ENCODE results near the gene HDAC4.

- TF ChIP-seq EZH2phosphoT487 (IDR thresholded peaks at IDR 0.05; ENCODE audit: low read depth, severe bottlenecking, unreplicated experiment) (no peak), EZH2 (IDR thresholded peaks at IDR 0.05; ENCODE audit: borderline replicate concordance) (no peak)
- TF ChIP-seq, protein P1, sequence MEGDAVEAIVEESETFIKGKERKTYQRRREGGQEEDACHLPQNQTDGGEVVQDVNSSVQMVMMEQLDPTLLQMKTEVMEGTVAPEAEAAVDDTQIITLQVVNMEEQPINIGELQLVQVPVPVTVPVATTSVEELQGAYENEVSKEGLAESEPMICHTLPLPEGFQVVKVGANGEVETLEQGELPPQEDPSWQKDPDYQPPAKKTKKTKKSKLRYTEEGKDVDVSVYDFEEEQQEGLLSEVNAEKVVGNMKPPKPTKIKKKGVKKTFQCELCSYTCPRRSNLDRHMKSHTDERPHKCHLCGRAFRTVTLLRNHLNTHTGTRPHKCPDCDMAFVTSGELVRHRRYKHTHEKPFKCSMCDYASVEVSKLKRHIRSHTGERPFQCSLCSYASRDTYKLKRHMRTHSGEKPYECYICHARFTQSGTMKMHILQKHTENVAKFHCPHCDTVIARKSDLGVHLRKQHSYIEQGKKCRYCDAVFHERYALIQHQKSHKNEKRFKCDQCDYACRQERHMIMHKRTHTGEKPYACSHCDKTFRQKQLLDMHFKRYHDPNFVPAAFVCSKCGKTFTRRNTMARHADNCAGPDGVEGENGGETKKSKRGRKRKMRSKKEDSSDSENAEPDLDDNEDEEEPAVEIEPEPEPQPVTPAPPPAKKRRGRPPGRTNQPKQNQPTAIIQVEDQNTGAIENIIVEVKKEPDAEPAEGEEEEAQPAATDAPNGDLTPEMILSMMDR (IDR thresholded peaks at IDR 0.05; ENCODE audit: poor library complexity), result no peak
Observed at GRCh38 chr2:239152239-239152915, 248.4 kb downstream of the HDAC4 start.
